Fibroblast of mammary gland (primary cell): ENCODE data around the gene GIT2.

Experiments
- DNase-seq: peaks from one replicate; pipeline ENCODE4 v3.0.0-alpha.2; 2010; ENCODE audit warnings: low read depth
- H3K4me3 ChIP-seq: 2 replicates; pipeline ENCODE4 v1.5.1; 2011; ENCODE audit warnings: low read depth, mild to moderate bottlenecking, low read length, moderate library complexity; ENCODE audit not compliant: control insufficient read depth
- TF ChIP-seq, protein P1 (sequence below): conservative IDR thresholded peaks from 2 replicates; pipeline ENCODE4 v1.5.1; 2011; ENCODE audit warnings: low read depth, low read length, inconsistent platforms; ENCODE audit not compliant: control insufficient read depth, insufficient read depth

GIT2 gene

DNA sequence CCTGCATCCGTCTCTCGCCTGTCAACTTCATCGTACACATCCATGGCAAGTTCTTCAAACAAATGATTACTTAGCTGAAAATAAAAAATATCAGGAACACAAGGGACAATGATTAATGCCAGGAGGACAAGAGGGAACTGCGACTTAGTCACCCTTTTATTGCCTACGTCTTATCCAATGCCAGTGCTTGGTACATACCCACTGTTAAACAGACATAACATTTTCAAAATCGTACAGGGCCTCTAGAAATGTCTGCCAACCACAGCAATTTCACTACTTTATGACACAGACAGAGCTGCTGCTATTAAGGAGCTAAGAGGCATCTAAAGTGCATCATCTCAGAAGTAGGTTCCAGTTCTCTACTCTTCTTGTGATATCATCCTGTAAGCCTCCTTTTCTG is 34.6 kb downstream of the GIT2 start:
- TF ChIP-seq, protein P1, sequence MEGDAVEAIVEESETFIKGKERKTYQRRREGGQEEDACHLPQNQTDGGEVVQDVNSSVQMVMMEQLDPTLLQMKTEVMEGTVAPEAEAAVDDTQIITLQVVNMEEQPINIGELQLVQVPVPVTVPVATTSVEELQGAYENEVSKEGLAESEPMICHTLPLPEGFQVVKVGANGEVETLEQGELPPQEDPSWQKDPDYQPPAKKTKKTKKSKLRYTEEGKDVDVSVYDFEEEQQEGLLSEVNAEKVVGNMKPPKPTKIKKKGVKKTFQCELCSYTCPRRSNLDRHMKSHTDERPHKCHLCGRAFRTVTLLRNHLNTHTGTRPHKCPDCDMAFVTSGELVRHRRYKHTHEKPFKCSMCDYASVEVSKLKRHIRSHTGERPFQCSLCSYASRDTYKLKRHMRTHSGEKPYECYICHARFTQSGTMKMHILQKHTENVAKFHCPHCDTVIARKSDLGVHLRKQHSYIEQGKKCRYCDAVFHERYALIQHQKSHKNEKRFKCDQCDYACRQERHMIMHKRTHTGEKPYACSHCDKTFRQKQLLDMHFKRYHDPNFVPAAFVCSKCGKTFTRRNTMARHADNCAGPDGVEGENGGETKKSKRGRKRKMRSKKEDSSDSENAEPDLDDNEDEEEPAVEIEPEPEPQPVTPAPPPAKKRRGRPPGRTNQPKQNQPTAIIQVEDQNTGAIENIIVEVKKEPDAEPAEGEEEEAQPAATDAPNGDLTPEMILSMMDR = no peak
- no peak for DNase-seq
- H3K4me3 ChIP-seq = no peak overlapping the region

DNA sequence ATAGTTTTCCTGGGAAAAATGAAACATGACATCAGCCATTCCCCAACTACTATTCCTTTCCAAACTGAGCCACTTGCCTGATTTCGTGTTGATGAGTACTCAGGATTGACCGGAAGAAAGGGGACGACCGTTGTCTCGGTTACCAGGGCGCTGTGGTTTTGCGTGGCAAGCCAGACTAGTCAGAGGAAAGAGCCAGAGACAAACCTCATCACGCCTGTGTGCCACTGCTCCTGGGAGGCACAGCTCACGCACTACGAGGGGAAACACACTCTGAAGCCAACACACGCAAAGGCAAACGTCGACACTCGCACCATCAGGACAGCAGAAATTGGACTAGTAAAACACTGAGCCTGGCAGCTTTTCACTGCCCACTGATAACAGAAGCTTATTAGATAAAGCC is 35.0 kb downstream of the GIT2 start:
- DNase-seq = no peak
- TF ChIP-seq, protein P1 = no peak
- H3K4me3 ChIP-seq = no peak overlapping the region

DNA sequence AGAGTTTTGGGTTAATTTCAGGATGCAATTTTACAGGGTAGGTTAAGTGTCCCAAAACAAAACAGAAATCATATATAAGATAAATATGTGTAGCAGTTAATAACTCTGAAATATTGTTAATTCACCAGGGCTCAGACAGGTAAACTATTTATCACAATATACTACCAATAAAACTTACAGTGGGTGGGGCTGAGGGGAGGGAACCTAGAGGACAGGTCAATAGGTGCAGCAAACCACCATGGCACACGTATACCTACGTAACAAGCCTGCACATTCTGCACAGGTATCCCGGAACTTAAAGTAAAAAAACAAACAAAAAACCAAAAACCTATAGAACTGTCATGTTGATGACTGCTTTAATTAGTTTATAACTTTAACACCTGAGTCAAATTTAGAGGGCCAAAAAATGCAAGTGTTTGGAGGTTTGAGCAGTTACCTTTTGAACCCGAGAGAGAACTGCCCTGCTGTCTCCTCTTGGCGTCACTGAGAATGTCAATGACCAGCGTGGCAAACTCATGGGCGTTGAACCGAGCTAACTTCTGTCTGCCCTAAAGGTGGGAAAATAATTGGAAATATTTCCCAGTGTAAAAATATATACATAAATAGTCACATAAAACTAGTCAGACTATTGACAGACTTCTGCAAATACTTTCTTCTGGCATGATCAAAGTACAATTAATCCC is 36.6 kb downstream of the GIT2 start:
- no peak for DNase-seq
- TF ChIP-seq, protein P1 = no peak
- H3K4me3 ChIP-seq = no peak overlapping the region

DNA sequence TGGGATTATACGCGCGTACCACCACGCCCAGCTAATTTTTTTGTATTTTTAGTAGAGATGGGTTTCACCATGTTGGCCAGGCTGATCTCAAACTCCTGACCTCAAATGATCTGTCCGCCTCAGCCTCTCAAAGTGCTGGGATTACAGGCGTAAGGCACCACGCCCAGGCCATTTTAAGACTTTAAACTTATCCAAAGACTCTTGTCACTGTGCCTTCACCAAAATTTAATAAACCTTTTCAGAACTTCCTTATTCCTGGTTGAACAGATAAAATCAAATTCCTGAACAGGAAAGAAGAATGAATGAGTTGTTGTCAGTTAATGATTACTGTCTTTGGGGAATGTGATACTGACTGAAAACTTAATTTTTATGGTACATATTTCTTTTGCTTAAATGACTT is 37.8 kb downstream of the GIT2 start:
- H3K4me3 ChIP-seq = no peak overlapping the region
- TF ChIP-seq, protein P1 = no peak
- no peak for DNase-seq

DNA sequence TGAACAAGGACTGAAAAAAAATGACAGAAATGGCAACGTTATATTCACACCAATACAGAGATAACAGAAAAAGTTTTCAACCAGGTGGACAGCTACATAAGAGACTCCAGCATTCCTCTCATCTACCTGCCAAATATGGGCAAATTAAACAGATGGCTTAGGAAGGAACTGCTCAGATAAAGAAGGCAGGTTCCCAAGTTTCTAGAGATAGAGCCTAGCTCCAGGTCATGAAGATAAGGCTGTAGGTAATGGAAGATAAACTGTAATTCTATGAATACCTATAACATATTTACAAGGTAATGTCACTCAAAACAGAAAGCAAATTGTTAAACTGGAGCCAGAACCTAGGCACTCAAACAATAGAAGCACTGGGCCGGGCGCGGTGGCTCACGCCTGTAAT is 42.5 kb downstream of the GIT2 start:
- no peak overlapping the region for H3K4me3 ChIP-seq
- DNase-seq = no peak
- TF ChIP-seq, protein P1 = no peak

GRCh38 chr12:109952873-109953272 is 43.3 kb downstream of the GIT2 start:
- DNase-seq = no peak
- TF ChIP-seq, protein P1 = no peak
- H3K4me3 ChIP-seq = no peak overlapping the region

- TF ChIP-seq, protein P1 = no peak
Measured at GRCh38 chr12:109952160-109952858, 43.9 kb downstream of the GIT2 start.

More at GRCh38 chr12:109952160-109952858, 43.9 kb downstream of the GIT2 start:
- H3K4me3 ChIP-seq = no peak overlapping the region
- DNase-seq = no peak
